ENCODE results near the gene ULK4.
"Not testable (repeated sequence)": the region's sequence is repeated elsewhere in the genome, so short reads cannot be mapped to it uniquely, and the experiment has no call there.

ULK4 gene

GRCh38 chr3:41565948-41566514 lies 395.9 kb downstream of the ULK4 start:
- no peak for DNase-seq

GRCh38 chr3:41565003-41565402 lies 396.9 kb downstream of the ULK4 start:
- DNase-seq, result no peak

- not testable (repeated sequence) for DNase-seq
These were observed 405.7 kb downstream of the ULK4 start for GRCh38 chr3:41556245-41556644.

GRCh38 chr3:41532976-41533375 lies 428.9 kb downstream of the ULK4 start:
- DNase-seq, result no peak

- DNase-seq, result no peak
These were observed 434.8 kb downstream of the ULK4 start for GRCh38 chr3:41526995-41527573.

GRCh38 chr3:41525303-41526064 lies 436.4 kb downstream of the ULK4 start:
- no peak for DNase-seq

GRCh38 chr3:41523897-41524296 lies 438.0 kb downstream of the ULK4 start:
- DNase-seq, result no peak

- no peak for DNase-seq
These were observed 439.3 kb downstream of the ULK4 start for GRCh38 chr3:41522612-41523011.

GRCh38 chr3:41521010-41521655 lies 440.8 kb downstream of the ULK4 start:
- DNase-seq, result no peak

- DNase-seq, result no peak
These were observed 442.2 kb downstream of the ULK4 start for GRCh38 chr3:41519746-41520145.

- no peak for DNase-seq
These were observed 443.3 kb downstream of the ULK4 start for GRCh38 chr3:41518626-41519025.

- no peak for DNase-seq
These were observed 453.7 kb downstream of the ULK4 start for GRCh38 chr3:41508063-41508696.

- DNase-seq, result no peak
These were observed 454.4 kb downstream of the ULK4 start for GRCh38 chr3:41507336-41508062.

- no peak for DNase-seq
These were observed 457.8 kb downstream of the ULK4 start for GRCh38 chr3:41503998-41504623.

- DNase-seq, result no peak
These were observed 459.4 kb downstream of the ULK4 start for GRCh38 chr3:41502481-41502880.

- DNase-seq, result no peak
These were observed 459.9 kb downstream of the ULK4 start for GRCh38 chr3:41502023-41502422.

GRCh38 chr3:41498847-41499246 lies 463.1 kb downstream of the ULK4 start:
- no peak for DNase-seq

GRCh38 chr3:41490360-41490759 lies 471.5 kb downstream of the ULK4 start:
- no peak for DNase-seq

GRCh38 chr3:41489231-41489630 lies 472.7 kb downstream of the ULK4 start:
- no peak for DNase-seq

- no peak for DNase-seq
These were observed 473.4 kb downstream of the ULK4 start for GRCh38 chr3:41488501-41488900.

- no peak for DNase-seq
These were observed 476.4 kb downstream of the ULK4 start for GRCh38 chr3:41485484-41485883.

- DNase-seq, result no peak
These were observed 479.8 kb downstream of the ULK4 start for GRCh38 chr3:41482134-41482533.
